Sciatic nerve (tissue), 2 donors: ENCODE measurements around the gene ALOXE3. TPM values are rescaled to one million over a fixed set of nuclear protein-coding genes. Genes with fewer than 3 reads are reported as not detected.

Experiments
- ATAC-seq: fragments of 200-7000 bp; cut with Tn5 transposase; one replicate; pipeline ENCODE4 v1.9.1; 2020; ENCODE audit warnings: mild to moderate bottlenecking, moderate library complexity
- DNase-seq: peaks from one replicate; pipeline ENCODE4 v3.0.0-alpha.2; 2020; ENCODE audit warnings: low spot score
- intact Hi-C: fragments of 100-400 bp; cut with DNase I; formaldehyde crosslinking; loops from one replicate; pipeline ENCODE4 v1.14.2; 2022
- total RNA-seq: library from RNA; stranded (reverse); fragmentation: NEBNext Ultra II Directional; extraction: Animal tissue kit (Norgen Biotek cat#: 25700); gene quantifications from one replicate; pipeline ENCODE4 v1.2.1, GENCODE V29; 2021
- donor health status: DM: no; HTN: no; CAD: no.
- donor health status: DM: no; HTN: no; CAD: no.

Gene ALOXE3
- total RNA-seq: not detected

DNA sequence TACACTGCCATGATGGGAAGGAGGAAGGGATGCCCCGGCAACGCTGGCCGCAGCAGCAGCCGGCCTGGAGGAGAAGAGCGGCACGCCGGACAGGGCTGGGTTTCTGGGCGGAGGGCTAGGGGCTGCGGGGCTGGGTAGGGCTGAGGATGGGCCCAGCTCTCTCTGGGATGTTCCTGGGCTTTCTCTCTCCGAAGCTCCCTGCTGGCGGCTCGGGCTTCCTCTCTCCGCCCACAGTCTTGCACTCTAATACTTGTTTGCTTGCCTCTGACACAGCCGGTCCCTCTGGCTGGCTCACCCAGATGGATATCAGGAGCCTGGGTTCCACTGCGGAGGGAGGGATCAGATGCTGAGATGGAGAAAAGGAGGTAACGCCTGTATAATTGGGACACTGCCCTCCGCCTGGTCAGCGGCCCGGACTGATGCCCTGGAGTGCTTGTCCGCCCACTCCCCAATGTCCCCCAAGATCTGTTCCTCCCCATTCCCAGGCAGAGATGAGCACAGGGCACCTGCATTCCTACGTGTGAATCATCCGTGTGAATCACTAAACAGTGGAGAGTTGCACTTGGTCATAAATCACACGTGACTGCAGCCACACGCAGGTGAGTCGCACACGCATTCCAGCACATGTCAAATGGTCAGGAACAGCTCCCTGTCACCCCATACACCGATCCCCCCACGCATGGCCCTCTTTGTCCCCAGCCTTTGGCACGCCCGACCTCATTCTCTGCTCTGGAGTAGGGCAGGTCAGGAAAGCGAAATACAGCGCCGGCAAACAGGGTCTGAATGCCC lies at the start of gene ALOXE3:
TSS of gene ALOXE3 (minus strand) at position 535 of the 789 bp plus-strand sequence. CDS start at position 11, 524 bp downstream.
- intact Hi-C loops: no loop called here
- DNase-seq (peak; percentile 73), ATAC-seq (peak; percentile 1)

DNA sequence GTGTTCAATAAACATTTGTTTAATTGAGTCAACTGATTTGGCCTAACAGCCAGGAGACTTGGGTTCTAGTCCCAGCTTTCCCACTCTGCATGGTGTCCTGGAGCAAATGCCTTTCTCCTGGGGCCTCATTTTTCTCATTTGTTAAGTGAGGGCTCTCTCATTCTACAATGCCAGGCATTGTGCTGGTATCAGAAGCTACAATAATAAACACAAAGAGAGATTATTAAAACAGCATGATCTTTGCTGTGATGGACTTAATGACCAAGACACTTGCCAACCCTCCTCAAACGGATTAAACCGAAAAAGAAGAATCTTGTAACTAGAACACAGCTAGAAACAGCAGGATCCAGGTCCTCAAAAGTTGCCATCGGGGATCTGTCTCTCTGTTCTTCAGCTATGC lies 49.2 kb upstream of the ALOXE3 start:
- intact Hi-C loops: no loop called here
- DNase-seq (no peak), ATAC-seq (no peak)

DNA sequence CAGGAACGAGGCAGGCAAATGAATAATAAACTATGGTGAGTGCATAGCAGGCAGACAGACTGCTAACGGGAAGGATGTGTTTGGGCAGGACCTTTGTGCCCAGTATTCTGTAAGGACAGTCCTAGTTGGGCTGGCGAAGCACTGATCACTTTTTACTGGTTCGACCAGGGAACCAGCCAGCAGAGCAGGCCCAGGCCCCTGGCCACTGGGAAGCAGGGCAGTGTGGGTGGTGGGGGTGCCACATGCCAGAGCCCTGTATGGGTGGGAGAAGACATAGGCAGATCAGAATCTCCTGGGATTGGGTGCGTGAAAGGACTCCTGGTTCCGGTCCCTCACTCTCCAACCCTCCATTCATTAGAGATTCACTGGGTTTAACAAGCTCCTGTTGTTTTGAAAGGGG lies 48.4 kb upstream of the ALOXE3 start:
- ATAC-seq: no peak
- DNase-seq: no peak
- intact Hi-C loops: no loop called here

DNA sequence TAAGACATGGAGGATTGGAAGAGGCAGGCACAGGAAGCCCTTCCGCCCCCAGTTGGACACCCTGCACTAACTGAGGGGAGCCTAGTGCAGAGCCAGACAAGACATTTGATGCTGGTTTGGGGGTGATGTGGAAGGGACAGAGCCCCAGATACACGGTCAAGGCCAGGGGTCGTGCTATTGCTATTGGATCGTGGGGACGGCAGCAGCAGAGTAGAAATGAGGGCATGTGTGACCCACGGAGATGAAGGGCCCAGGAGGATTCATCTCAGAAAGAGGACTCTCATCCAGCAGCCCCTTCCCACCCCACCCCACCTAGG lies 46.5 kb upstream of the ALOXE3 start:
- DNase-seq (no peak), ATAC-seq (no peak)
- intact Hi-C loops: no loop called here

DNA sequence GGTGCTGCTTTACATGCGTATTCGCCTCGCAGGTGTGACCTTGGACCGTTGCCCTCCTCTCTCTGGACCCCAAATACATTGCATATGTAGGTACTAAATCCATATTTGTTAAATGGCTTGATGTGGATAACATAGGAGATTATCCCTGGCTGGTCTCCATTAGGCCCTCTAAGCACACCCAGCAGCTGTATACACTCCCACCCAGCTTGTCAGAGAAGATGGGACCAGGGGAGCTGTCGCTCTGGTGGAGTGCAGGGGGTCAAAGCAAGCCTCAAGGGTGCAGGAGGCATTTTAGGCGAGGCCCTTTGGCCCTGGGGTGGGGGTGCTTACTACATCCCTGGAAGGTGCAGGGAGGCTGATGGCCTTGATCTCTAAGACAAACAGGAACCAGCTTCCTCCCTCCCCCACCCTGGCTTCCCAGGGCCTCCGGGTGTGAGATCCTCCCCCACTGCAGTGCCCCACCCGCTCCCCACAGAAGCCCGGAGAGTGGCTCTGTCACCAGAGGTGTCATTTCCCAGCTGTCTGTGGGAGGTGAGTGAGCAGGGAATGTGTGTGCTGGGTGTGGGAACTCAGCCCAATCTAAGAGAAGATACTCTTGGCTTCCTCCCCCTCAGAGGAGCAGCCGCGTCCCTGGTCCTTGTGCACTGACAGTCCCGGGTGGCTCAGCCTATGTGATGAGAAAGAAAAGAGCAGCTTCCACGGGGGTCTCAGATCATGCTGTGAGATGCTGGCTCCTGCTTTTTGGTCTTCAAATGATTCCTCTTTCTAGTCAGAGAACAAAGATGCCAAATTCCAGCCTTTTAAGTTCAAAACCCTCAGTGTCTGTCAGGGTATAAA lies 45.9 kb upstream of the ALOXE3 start:
- ATAC-seq (peak; percentile 66), DNase-seq (peak; percentile 85)
- intact Hi-C loops: no loop called here

DNA sequence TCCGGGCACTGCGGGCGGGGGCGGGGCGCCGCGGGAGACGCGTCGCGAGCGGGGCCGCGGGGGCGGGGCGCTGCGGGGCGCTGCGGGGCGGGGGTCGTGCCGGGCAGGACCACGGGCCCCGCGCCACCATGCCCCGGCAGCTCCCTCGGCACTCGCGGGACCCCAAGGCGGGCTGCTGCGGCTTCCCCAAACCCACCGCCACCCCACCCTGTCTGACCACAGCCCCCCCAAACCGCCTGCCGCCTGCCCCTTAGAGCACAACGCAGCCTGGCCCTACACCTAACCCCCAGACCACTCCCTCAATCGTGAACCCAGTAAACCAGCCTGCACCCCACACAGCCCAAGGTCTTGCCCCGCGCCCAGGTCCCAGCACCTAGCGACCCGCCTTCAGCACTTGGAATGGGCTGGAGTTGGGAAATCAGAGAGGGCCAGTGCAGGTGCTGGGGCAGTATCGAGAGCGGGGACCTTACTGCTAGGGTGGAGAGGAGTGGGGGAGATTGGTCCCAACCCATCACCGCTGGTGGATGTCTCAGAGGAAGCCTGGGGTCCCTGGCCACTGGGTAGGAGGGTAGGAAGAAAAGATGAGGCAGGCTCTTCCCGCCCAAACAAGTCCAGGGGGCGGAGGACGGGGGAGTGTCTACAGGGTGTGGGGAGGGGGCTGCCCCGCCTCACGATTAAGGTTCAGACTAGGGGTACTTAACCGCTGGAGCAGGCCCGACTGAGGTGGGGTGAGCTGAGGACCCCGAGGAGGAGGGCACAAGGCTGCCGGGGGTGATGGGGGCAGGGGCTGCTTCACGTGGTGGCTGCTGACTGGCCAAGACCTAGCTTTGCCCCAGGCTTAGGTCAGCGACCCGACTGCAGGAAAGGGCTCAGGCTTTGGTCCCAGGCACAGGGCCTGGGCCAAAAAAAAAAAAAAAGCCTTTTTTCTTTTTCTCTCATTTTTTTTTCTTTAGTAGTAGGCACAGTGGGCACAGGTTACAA lies 45.0 kb upstream of the ALOXE3 start:
- intact Hi-C loops: no loop called here
- ATAC-seq (peak; percentile 22), DNase-seq (no peak)

DNA sequence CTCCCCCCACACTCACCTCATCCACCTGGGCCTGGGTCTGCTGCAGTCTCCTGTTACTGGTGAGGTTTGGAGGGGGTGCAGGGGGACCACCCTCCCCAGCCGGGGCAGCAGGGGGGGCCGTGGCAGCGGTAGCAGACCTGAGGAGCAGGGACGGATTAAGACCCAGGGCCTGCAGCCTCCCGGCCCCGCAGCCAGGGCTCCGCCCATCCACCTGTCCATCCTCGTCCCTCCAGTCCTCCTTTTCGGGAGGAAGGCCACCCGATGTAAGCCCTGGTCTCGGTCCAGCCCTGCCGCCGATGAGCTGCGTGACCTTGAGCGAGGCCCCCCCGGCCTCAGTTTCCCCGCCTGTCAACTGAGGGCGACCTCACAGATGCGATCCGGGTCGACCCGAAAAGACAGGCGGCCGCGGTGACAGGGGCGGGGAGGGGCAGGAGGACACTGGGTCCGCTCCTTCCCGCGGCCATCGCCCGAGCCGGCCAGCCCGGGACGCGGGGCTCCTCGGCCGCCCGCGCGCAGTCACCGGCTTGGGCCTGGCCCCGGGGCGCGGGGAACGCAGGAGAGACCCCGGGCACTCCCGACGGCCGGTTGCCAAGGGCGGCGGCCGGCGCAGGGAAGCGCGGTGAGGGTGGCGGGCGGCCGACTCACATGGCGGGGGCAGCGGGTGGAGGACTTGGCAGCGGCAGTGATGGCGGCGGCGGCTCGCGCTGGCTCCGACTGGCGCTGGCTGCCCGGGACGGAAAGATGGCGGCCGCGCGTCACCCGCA lies 44.1 kb upstream of the ALOXE3 start, which contains the start of gene VAMP2:
TSS of gene VAMP2 (minus strand) at position 716 of the 764 bp plus-strand sequence. CDS start at position 647, 69 bp downstream.
- peak; percentile 92 for DNase-seq
- intact Hi-C loops: no loop called here
- ATAC-seq: peak; percentile 60

DNA sequence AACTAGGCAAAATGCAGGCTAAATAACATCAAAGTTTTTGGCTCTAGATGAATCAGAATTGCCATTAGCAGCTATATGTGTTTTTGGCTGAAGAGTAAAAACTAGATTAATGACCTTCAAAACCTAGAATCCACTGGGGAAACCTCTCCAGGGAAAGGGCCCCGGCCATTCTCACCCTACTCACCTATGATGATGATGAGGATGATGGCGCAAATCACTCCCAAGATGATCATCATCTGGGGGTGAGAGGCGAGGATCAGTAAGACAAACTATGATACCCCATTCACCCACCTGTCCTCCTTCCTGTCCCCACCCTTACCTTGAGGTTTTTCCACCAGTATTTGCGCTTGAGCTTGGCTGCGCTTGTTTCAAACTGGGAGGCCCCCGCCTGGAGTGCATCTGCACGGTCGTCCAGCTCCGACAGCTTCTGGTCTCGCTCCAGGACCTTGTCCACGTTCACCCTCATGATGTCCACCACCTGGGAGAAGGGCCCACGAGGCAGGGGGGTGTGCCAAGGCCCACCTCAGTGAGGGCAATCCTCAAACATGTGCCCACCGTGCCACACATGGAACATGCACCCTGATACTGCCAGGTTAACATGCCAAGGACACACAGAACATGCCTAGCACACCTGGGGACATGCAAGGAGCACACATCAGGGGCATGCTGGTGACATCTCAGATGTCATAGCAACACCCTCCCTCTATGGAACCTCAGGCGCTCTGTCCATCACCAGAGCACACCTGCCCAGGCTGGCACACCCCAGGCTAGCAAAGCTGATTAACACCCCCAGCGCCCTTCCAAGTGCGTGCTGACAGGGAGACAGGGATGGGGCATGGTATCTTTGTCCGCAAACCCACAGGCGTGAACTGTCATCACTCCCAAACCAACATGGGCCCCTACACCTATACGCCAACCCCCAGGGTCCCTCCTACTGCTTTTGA lies 43.2 kb upstream of the ALOXE3 start:
- DNase-seq (no peak), ATAC-seq (no peak)
- intact Hi-C loops: no loop called here

DNA sequence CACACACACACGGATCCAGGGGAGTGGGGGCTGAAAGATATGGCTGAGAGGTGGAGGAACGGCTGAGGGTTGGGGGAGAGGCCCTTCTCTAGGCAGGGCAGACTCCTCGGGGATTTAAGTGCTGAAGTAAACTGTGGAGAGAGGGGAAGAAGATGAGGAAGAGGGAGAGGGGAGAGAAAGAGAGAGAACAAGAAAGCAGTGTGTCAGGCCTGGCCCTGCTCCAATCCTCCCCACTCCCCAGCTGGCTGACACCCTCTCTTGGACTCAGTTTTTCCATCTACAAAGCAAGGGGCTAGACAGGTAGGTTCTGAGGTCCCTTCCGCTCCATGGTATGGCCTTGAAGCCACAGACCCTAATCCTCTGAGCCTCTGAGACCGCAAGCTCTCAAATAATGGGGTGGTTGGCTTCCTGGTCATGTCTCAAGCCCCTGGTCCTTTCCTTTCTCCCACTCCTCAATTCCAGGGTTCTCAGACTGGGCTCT lies 42.5 kb upstream of the ALOXE3 start:
- DNase-seq (no peak), ATAC-seq (no peak)
- intact Hi-C loops: no loop called here

DNA sequence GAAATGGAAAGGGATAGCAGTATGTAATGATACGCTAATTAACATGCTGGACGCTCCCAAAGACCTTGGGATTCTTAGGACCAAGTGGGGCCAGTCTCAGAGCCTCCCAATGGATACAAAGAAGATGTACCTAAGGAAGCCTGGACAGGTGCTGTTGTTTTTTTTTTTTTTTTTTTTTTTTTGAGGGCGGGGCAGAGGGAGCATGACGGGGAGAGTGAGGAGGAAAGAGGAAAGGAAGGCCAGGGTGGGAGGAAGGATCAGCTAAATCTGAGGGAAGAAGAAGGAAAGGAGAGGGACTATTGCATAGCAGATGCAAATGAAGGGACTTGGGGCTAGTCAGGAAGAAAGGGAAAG lies 41.9 kb upstream of the ALOXE3 start:
- intact Hi-C loops: no loop called here
- ATAC-seq (no peak), DNase-seq (no peak)

DNA sequence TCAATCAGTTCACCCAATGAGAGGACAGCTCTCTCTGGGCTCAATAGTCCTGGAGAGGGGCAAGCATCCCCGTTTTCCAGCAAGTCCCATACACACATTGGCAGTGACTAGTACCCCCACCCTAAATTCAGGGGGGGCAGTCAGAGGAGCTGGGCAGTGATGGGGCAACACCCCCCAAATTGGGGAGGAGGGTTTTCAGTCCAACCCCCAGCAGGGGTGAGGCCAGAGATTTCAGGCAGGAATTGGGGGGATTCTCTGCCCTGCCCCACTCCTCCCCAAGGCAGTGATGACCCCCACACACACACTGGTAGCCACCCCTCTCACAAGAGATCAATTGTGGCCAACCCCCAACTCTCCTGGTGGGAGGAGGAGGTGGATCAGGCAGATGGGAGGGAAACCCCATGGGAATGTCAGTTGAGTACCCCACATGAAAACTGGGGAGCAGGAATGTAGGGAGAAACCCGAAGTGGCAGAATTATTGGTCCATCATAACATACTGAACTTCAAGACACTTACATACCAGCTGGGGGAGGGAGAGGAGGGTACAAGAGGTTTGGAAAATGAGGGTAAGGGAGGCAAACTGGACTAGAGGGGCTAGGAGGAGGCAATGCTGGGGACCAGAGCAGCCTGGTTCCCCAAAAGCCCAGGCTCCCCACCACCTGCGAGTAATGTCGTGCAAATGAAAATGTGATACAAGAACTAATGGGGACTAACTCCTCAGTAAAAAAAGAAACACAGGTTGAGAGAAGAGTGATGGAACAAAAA lies 41.3 kb upstream of the ALOXE3 start:
- ATAC-seq: no peak
- intact Hi-C loops: no loop called here
- DNase-seq: no peak

DNA sequence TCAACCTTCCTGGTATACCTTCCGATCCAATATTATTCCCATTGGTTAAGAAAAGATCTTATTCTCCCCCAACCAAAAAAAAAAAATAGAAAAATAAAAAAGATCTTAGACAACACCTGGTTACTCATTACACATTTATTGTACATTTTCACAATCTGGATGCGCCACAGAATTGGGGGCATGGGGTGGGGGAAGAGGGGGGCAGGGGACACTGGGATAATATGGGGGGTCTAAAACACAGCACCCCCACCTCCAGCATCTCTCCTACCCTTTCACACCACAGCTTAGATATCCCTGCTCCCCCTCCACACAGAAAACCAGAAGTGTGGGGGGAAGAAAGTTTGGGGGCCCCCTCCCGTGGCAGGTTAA lies 40.7 kb upstream of the ALOXE3 start:
- intact Hi-C loops: no loop called here
- DNase-seq: no peak

DNA sequence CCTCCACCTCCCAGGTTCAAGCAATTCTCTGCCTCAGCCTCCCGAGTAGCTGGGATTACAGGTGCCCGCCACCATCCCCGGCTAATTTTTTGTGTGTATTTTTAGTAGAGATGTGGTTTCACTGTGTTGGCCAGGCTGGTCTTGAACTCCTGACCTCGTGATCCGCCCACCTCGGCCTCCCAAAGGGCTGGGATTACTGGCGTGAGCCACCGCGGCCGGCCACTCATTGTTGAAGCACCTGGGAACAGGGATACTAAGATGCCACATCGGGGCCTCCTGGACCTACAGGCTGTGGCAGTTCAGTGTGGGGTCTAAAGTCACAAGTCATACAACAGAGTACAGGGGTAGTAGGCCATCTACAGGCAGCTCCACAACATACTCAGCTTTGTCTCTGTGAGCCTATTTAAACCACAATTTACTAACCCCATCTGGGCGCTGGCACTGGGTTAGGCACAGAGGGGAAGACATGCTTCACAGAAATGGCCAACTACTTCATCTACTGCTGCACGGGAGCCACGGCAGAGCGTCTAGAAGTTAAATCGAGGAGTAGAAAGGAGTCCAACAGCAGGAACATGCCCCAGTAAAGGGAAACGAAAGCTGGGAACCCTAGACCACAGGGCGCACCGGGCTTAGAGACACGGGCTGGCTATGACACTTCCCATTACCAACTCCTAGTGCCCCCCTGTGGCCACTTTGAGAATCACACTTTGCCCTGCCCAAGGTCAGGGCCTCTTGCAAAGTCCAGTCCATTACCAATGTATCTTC lies 40.1 kb upstream of the ALOXE3 start:
- intact Hi-C loops: no loop called here
- DNase-seq: peak; percentile 96

More for the DNA sequence above, 40.7 kb upstream of the ALOXE3 start:
- no peak for ATAC-seq

DNA sequence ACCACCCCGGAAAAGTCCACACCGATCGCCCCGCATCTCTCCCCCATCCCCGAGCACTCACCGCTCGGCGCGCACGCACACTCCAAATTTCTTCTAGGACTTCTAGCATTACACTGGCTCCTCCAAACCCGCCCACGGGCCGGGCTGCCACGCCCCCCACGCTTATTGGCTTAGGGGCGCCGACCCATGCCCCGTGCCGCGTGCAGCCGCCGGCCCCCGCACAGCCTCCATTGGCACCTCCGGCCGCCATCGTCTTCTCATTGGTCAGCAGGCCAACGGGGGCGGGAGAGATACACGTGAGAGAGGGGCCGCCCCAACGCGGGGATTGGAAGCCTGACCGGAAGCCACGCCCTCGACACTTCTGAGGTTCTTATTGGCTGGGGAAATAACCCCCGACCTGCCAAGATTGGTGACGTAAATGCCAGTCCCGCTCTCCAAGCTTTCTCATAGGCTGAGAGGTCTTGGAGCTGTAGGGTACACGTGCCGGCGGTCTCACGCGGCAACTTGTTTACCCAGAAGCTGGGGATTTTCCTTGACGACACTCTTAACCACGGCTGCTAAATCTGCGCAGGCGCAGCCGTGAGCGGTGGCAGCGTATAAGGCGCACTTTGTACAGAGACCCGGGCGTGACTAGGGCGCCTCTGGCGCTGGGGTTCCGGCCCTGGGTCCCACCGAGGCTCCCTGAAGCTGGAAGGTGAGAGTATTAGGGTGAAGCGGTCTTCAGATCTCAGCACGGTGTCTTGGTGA lies 38.1 kb upstream of the ALOXE3 start:
- DNase-seq (peak; percentile 100), ATAC-seq (peak; percentile 72)
- intact Hi-C loops: no loop called here

More for the DNA sequence above, 40.1 kb upstream of the ALOXE3 start:
- ATAC-seq: no peak

DNA sequence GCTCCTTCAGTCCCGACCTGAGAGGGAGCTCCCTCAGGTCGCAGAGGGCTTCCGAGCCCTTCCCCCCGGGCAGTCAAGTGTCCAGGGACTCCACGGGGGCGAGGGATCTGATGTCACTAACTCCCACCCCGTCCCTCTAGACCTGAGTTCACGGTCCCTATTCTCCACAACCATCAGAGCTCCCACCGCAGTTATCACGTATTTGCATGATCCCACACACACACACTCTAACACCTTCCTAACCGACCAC lies 37.6 kb upstream of the ALOXE3 start:
- DNase-seq (peak; percentile 76), ATAC-seq (no peak)
- intact Hi-C loops: no loop called here
